CD4-positive, alpha-beta T cell (primary cell): Measurements from ENCODE around the gene CIAO2A. TPM values are rescaled to one million over a fixed set of nuclear protein-coding genes. Genes with fewer than 3 reads are reported as not detected.

Experiments used
- ATAC-seq: fragments of 200-7000 bp; cut with Tn5 transposase; one replicate; pipeline ENCODE4 v1.10.0; 2022; ENCODE audit warnings: mild to moderate bottlenecking; ENCODE audit not compliant: poor library complexity
- CTCF ChIA-PET: fragments of 350-600 bp; sonication (Branson Sonifier 250); formaldehyde crosslinking; loops from one replicate; lab custom pipeline; 2021; ENCODE audit warnings: antibody characterized with exemption, inconsistent platforms; lab: Charles Lee
- POLR2A ChIA-PET: fragments of 350-600 bp; sonication (Branson Sonifier 250); formaldehyde crosslinking; loops from one replicate; lab custom pipeline; 2021; ENCODE audit warnings: antibody characterized with exemption, inconsistent platforms; lab: Charles Lee
- DNase-seq, 14 experiments: peaks; one replicate each; pipeline ENCODE4 v3.0.0-alpha.2; 2013 to 2020; ENCODE audit warnings: mixed read lengths in 2 of 14
- H3K27ac ChIP-seq, 2 donors: one replicate each; pipeline versions ENCODE4 v1.5.1 to v1.7.0; 2013; ENCODE audit warnings: low read length in 2 of 2, low read depth in 1 of 2, mild to moderate bottlenecking in 1 of 2
- H3K27me3 ChIP-seq, 2 experiments: 1 replicate in 1 of 2; 2 replicates in 1 of 2; pipeline versions ENCODE4 v1.6.1 to v1.7.0; 2013; ENCODE audit warnings: low read length in 2 of 2, control low read depth in 1 of 2, mild to moderate bottlenecking in 1 of 2, moderate library complexity in 1 of 2; ENCODE audit not compliant: insufficient read depth in 2 of 2, control insufficient read depth in 1 of 2
- H3K36me3 ChIP-seq: one replicate; pipeline ENCODE4 v1.6.1; 2013; ENCODE audit warnings: low read length, control low read depth; ENCODE audit not compliant: insufficient read depth
- H3K4me1 ChIP-seq: one replicate; pipeline ENCODE4 v1.6.1; 2013; ENCODE audit warnings: low read length, control low read depth; ENCODE audit not compliant: insufficient read depth
- H3K4me3 ChIP-seq: one replicate; pipeline ENCODE4 v1.5.1; 2013; ENCODE audit warnings: mild to moderate bottlenecking, low read length, moderate library complexity
- H3K9me3 ChIP-seq, 2 experiments: 1 replicate in 1 of 2; 2 replicates in 1 of 2; pipeline versions ENCODE4 v1.6.1 to v1.7.0; 2013; ENCODE audit warnings: low read length in 2 of 2, mild to moderate bottlenecking in 2 of 2, control low read depth in 1 of 2, moderate library complexity in 1 of 2; ENCODE audit not compliant: control insufficient read depth in 1 of 2, insufficient read depth in 1 of 2
- H3K27ac Mint-ChIP-seq: one replicate; pipeline ENCODE4 v1.8.0; 2020; ENCODE audit warnings: mixed read lengths
- H3K27me3 Mint-ChIP-seq: one replicate; pipeline ENCODE4 v1.8.0; 2021; ENCODE audit warnings: mixed read lengths
- H3K36me3 Mint-ChIP-seq: one replicate; pipeline ENCODE4 v1.8.0; 2021; ENCODE audit warnings: low read depth, mixed read lengths
- H3K4me1 Mint-ChIP-seq: one replicate; pipeline ENCODE4 v1.8.0; 2021; ENCODE audit warnings: low read depth, mixed read lengths
- H3K4me3 Mint-ChIP-seq: one replicate; pipeline ENCODE4 v1.8.0; 2020; ENCODE audit warnings: mild to moderate bottlenecking, mixed read lengths
- H3K9me3 Mint-ChIP-seq: one replicate; pipeline ENCODE4 v1.8.0; 2020; ENCODE audit warnings: mixed read lengths
- intact Hi-C, 2 experiments: fragments of 100-400 bp; cut with DNase I in 1 of 2; cut with micrococcal nuclease in 1 of 2; formaldehyde crosslinking; loops; one replicate each; pipeline versions ENCODE4 v1.15.1 to v1.9.0; 2023 to 2025; cut with DNase I, micrococcal nuclease
- total RNA-seq, 174 experiments: library from RNA in 2 of 174; stranded (reverse) in 2 of 174; gene quantifications; one replicate each; pipeline ENCODE4 v1.2.3 and lab custom pipeline; 2021 to 2026
- TF ChIP-seq, protein P1 (sequence below): fragments of 200-600 bp; IDR thresholded peaks from one replicate; pipeline ENCODE4 v1.8.0; 2022; ENCODE audit warnings: antibody characterized with exemption, mild to moderate bottlenecking

CIAO2A gene
- total RNA-seq, 2 experiments from 2014 or later, result 10.9 to 12.2 TPM

DNA sequence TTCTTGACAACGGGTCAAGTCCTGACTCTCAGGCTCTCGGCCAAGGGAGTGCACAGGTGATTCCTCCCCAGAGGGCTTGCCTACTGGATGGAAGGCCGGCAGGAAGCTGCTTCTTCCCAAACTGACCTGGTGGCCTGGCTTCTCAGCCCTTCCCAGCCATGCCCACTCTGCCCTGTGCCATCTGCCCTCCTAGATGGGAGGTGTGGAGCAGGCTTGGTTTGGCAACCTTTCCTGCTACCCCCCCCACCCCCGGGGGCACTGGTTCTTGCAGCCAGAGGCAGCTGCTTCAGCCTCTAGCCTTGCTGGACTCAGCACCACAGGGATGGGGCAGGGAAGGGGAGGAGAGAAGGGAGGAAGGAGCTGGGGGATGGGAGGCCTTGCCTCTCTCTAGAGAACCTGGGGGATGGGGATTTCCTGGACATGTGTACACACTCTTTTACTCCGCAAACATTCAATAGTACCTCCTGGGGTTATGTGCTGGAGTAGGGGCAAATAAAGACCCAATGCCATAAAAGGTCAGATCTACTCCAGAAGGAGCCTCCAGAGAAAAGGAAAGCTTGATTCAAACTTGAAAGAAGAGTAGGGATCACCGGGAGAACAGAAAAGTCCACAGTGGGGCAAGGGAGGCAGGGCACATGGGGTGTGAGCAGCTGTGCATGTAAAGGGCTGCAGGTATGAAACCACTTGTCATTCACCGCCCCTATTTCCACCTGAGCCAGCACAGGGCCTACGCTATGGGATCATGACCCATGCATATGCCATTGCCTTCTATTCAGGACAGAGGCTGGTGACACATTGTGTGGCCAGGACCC lies 43.2 kb downstream of the CIAO2A start:
- no peak for DNase-seq
- Histone ChIP-seq H3K9me3 (no peaks in the 10 kb centered on the region), H3K4me3 (no peak overlapping the region), H3K27me3 (peaks cover 0 to 5% of the 10 kb centered on the region in 2 experiments), H3K4me1 (peaks cover 15% of the 10 kb centered on the region), H3K27ac (no peak overlapping the region), H3K36me3 (no peaks in the 10 kb centered on the region)
- Mint-ChIP-seq H3K36me3 (no peaks in the 10 kb centered on the region), H3K4me1 (peaks cover 10% of the 10 kb centered on the region), H3K27me3 (peaks cover 20% of the 10 kb centered on the region), H3K27ac (no peak overlapping the region), H3K4me3 (no peak overlapping the region), H3K9me3 (no peaks in the 10 kb centered on the region)
- no peak for ATAC-seq
- intact Hi-C loops, result no loop called here
- TF ChIP-seq, protein P1, sequence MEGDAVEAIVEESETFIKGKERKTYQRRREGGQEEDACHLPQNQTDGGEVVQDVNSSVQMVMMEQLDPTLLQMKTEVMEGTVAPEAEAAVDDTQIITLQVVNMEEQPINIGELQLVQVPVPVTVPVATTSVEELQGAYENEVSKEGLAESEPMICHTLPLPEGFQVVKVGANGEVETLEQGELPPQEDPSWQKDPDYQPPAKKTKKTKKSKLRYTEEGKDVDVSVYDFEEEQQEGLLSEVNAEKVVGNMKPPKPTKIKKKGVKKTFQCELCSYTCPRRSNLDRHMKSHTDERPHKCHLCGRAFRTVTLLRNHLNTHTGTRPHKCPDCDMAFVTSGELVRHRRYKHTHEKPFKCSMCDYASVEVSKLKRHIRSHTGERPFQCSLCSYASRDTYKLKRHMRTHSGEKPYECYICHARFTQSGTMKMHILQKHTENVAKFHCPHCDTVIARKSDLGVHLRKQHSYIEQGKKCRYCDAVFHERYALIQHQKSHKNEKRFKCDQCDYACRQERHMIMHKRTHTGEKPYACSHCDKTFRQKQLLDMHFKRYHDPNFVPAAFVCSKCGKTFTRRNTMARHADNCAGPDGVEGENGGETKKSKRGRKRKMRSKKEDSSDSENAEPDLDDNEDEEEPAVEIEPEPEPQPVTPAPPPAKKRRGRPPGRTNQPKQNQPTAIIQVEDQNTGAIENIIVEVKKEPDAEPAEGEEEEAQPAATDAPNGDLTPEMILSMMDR, result no peak
- ChIA-PET POLR2A (no interaction called here), CTCF (no interaction called here)

DNA sequence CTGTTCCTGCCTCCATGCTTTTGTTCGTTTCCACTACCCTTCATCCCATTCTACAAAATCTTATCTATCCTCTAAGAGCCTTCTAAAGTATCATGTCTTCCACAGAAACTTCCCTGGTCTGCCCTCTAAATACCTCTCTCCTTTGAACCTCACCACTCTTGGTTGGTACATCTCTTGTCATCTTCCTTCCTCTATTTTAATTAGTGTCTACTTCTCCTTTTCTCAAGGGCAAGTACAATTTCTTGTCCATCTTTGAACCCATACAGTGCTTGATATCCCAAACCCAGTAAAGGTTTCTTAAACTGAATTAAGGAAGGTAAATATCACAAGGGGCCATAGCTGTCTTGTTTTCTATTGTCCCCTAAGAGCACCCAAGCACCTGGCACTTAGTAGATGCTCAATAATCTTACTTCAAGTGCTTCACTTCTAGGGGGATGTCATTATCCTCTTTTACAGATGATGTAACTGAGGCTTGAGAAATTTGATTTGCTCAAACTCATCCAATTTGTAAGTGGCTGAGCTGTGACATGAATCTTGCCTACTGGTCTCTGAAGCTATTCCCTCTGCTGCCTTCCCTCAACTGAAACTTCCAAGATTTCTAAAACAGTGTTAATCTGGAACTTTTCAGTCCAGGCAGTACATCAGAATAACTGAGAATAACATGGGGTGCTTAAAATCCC lies 44.7 kb downstream of the CIAO2A start:
- CTCF ChIA-PET, result interaction anchor here (1.1 kb wide), 1 partner anchor 38 kb away, joined by 3 read pairs; no protein-coding TSS in a partner anchor
- POLR2A ChIA-PET, result interaction anchor here (1.1 kb wide), 1 partner anchor 297 kb away, joined by 3 read pairs; no protein-coding TSS in a partner anchor
- intact Hi-C loops, result loop anchor here in 1 of 2 experiments (5.0 kb wide), 1 partner anchor 102 kb away; no protein-coding TSS in a partner anchor
- peaks cover 0 to 9% of the 10 kb centered on the region in 2 experiments for H3K27me3 ChIP-seq
- no peaks in the 10 kb centered on the region for H3K36me3 ChIP-seq
- no peak overlapping the region for H3K27ac ChIP-seq
- ATAC-seq, result no peak
- H3K4me3 ChIP-seq, result no peak overlapping the region
- Mint-ChIP-seq H3K4me3 (no peak overlapping the region), H3K9me3 (no peaks in the 10 kb centered on the region), H3K36me3 (no peaks in the 10 kb centered on the region), H3K27ac (no peak overlapping the region), H3K27me3 (peaks cover 20% of the 10 kb centered on the region), H3K4me1 (peaks cover 10% of the 10 kb centered on the region)
- no peak for DNase-seq
- H3K9me3 ChIP-seq, result no peaks in the 10 kb centered on the region
- H3K4me1 ChIP-seq, result peaks cover 18% of the 10 kb centered on the region
- TF ChIP-seq, protein P1, result no peak

DNA sequence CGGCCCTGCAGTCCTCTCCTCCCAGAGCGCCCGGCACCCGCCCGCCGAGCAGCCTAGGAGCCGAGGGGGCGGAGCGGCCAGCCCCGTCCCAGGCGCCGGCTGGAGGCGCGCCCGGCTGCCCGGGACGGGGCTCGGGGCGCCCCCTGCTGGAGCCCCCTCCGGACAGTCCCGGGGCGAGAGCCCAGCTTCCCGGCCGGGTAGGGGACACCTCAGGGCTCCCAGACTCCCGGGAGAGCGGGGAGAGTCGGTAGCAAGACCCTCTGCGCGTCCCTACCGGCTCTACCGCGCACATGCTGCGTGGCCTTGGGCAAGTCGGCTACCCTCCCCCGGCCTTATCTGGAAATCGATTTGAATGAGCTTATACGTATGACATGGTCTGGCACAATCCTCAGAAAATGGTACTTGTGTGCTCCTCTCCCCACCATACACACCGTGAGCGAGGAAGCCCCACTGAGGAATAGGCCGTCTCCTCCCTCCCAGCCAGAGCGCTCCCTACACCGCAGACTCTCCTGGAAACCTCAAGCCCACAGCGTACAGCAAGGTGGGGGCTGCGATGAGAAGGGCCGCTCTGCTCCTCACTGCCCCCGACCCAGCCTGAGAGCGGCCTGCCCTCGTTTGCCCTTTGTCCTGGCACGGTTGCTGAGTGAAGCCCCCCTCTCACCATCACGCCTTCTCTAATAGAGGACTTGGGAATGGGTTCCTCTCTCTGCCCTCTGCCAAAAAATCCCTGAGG lies 47.1 kb downstream of the CIAO2A start, which contains the start of gene DAPK2:
Gene DAPK2, minus strand, starts transcription at position 65 of the 733 bp plus-strand sequence. CDS start 6,224 bp downstream, outside the sequence.
- Mint-ChIP-seq H3K9me3 (no peaks in the 10 kb centered on the region), H3K36me3 (no peaks in the 10 kb centered on the region), H3K4me3 (peak within 1 kb of the TSS; percentile 80), H3K27ac (no peak within 1 kb of the TSS), H3K4me1 (peaks cover 10% of the 10 kb centered on the region), H3K27me3 (peaks cover 20% of the 10 kb centered on the region)
- Histone ChIP-seq H3K9me3 (no peaks in the 10 kb centered on the region), H3K36me3 (no peaks in the 10 kb centered on the region), H3K27ac (no peak within 1 kb of the TSS), H3K4me3 (peak within 1 kb of the TSS; percentile 50), H3K4me1 (peaks cover 18% of the 10 kb centered on the region), H3K27me3 (peaks cover 0 to 9% of the 10 kb centered on the region in 2 experiments)
- TF ChIP-seq, protein P1, result peak; percentile 72
- ChIA-PET POLR2A (interaction anchor here (0.9 to 1.9 kb wide), 6 partner anchors 36 to 294 kb away, joined by 3 to 10 read pairs (median 4); partner anchors contain the start of gene HERC1), CTCF (interaction anchor here (0.6 to 2.9 kb wide), 40 partner anchors 9 to 297 kb away, joined by 3 to 40 read pairs (median 4); partner anchors contain the start of gene HERC1)
- DNase-seq, result peak; percentile 16 to 85 (median 64)
- intact Hi-C loops, result loop anchor here (1.0 to 5.0 kb wide), 3 partner anchors 99 to 220 kb away; no protein-coding TSS in a partner anchor
- peak; percentile 78 for ATAC-seq
